Gastroesophageal sphincter (tissue), 3 donors: ENCODE measurements around the gene NRF1.

Experiments
- CTCF ChIP-seq, 4 experiments: fragments of 200-600 bp in 2 of 4; fragments of 450-650 bp in 2 of 4; sonication (generic) in 1 of 4; IDR thresholded peaks; one replicate each; pipeline ENCODE4 v1.5.1; 2017 to 2019; ENCODE audit warnings: antibody characterized with exemption in 4 of 4, mild to moderate bottlenecking in 2 of 4, moderate library complexity in 2 of 4
- POLR2AphosphoS5 ChIP-seq: sonication (generic); formaldehyde crosslinking; IDR thresholded peaks from one replicate; pipeline ENCODE4 v1.6.1; 2017; ENCODE audit warnings: antibody characterized with exemption

GRCh38 chr7:129569326-129569725 lies 42.2 kb upstream of the NRF1 start:
- no peak for TF ChIP-seq POLR2AphosphoS5
- TF ChIP-seq CTCF (IDR thresholded peaks at IDR 0.05) = no peak
